Fibroblast of lung (primary cell): Measurements from ENCODE around the gene CSF3R.

ENCODE experiments used
- EZH2 ChIP-seq: IDR thresholded peaks from 2 replicates; pipeline ENCODE4 v1.5.1; 2012; ENCODE audit warnings: low read length, control low read depth, mild to moderate bottlenecking; ENCODE audit errors: missing control alignments
- TF ChIP-seq, protein P1 (sequence below), 2 donors: IDR thresholded peaks in 1 of 2; conservative IDR thresholded peaks in 1 of 2; 1 replicate in 1 of 2; 2 replicates in 1 of 2; pipeline ENCODE4 v1.5.1; 2011 to 2012; ENCODE audit warnings: low read length in 2 of 2, control low read depth in 1 of 2, inconsistent platforms in 1 of 2, low read depth in 1 of 2, mild to moderate bottlenecking in 1 of 2

DNA sequence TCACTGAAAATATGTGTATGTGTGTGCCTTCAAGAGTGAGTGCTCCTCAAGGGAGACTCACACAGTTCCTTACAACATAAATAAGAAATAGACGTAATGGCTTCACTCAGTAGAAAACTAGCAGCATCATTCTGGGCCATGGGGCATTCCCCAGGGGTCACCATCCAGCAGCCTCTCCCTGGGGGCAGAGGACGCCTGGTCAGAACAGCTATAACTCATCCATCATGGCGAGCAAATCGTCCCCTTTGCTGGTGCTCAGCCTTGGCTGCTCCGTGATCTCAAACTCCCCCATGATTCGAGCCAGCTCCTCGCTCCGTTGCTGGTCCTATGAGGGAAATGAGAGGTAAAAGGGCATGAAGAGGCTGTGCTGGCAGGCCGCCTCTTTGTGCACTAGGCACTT lies 64.8 kb downstream of the CSF3R start:
- TF ChIP-seq, protein P1, sequence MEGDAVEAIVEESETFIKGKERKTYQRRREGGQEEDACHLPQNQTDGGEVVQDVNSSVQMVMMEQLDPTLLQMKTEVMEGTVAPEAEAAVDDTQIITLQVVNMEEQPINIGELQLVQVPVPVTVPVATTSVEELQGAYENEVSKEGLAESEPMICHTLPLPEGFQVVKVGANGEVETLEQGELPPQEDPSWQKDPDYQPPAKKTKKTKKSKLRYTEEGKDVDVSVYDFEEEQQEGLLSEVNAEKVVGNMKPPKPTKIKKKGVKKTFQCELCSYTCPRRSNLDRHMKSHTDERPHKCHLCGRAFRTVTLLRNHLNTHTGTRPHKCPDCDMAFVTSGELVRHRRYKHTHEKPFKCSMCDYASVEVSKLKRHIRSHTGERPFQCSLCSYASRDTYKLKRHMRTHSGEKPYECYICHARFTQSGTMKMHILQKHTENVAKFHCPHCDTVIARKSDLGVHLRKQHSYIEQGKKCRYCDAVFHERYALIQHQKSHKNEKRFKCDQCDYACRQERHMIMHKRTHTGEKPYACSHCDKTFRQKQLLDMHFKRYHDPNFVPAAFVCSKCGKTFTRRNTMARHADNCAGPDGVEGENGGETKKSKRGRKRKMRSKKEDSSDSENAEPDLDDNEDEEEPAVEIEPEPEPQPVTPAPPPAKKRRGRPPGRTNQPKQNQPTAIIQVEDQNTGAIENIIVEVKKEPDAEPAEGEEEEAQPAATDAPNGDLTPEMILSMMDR (conservative IDR thresholded peaks at IDR 0.05 in 1 of 2, IDR thresholded peaks at IDR 0.05 in 1 of 2; ENCODE audit: low read depth in 1 of 2, low read length in 2 of 2) = no peak
- TF ChIP-seq EZH2 = no peak
